ENCODE results near the gene EIF4B.
A peak's percentile ranks its signal among the peaks of the same experiment; 100 is the strongest.
"Not testable (repeated sequence)": the region's sequence is repeated elsewhere in the genome, so short reads cannot be mapped to it uniquely, and the experiment has no call there.

EIF4B gene

GRCh38 chr12:53012928-53013327 lies 6.7 kb downstream of the EIF4B start:
- DNase-seq = no peak
- H3K27ac Mint-ChIP-seq = peak overlapping the region in 1 of 2 donors; percentile 67
- ATAC-seq = no peak
- no peaks in the 10 kb centered on the region for H3K9me3 Mint-ChIP-seq
- no peaks in the 10 kb centered on the region for H3K27me3 Mint-ChIP-seq
- H3K4me1 Mint-ChIP-seq = peaks cover 65% of the 10 kb centered on the region
- H3K4me3 Mint-ChIP-seq = peak overlapping the region in 1 of 2 donors; percentile 6

- no peak for ATAC-seq
- no peak for DNase-seq
- Mint-ChIP-seq H3K9me3 (no peaks in the 10 kb centered on the region), H3K27ac (peak overlapping the region in 1 of 2 donors; percentile 33), H3K4me1 (peaks cover 53% of the 10 kb centered on the region), H3K4me3 (no peak overlapping the region), H3K27me3 (no peaks in the 10 kb centered on the region)
Observed at GRCh38 chr12:53014709-53015108, 8.5 kb downstream of the EIF4B start.

GRCh38 chr12:53025250-53025649 lies 19.0 kb downstream of the EIF4B start:
- Mint-ChIP-seq H3K27me3 (no peaks in the 10 kb centered on the region), H3K27ac (peak overlapping the region in 1 of 2 donors; percentile 16), H3K4me3 (no peak overlapping the region), H3K4me1 (peaks cover 9% of the 10 kb centered on the region), H3K9me3 (no peaks in the 10 kb centered on the region)
- no peak for DNase-seq
- no peak for ATAC-seq

GRCh38 chr12:53027014-53027413 lies 20.8 kb downstream of the EIF4B start:
- not testable (repeated sequence) for H3K4me1 Mint-ChIP-seq, DNase-seq, ATAC-seq, H3K27ac Mint-ChIP-seq, H3K4me3 Mint-ChIP-seq, H3K27me3 Mint-ChIP-seq, H3K9me3 Mint-ChIP-seq

GRCh38 chr12:53031616-53032015 lies 25.4 kb downstream of the EIF4B start:
- H3K27ac Mint-ChIP-seq = no peak overlapping the region
- H3K4me3 Mint-ChIP-seq = no peak overlapping the region
- H3K27me3 Mint-ChIP-seq = no peaks in the 10 kb centered on the region
- ATAC-seq (no peak), DNase-seq (no peak)
- no peaks in the 10 kb centered on the region for H3K9me3 Mint-ChIP-seq
- peaks cover 19% of the 10 kb centered on the region for H3K4me1 Mint-ChIP-seq

GRCh38 chr12:53033832-53034231 lies 27.6 kb downstream of the EIF4B start:
- not testable (repeated sequence) for DNase-seq, H3K27me3 Mint-ChIP-seq, H3K27ac Mint-ChIP-seq, H3K9me3 Mint-ChIP-seq, ATAC-seq, H3K4me3 Mint-ChIP-seq
- H3K4me1 Mint-ChIP-seq = peaks cover 30% of the 10 kb centered on the region

GRCh38 chr12:53034459-53034858 lies 28.2 kb downstream of the EIF4B start:
- no peak for DNase-seq
- peaks cover 34% of the 10 kb centered on the region for H3K4me1 Mint-ChIP-seq
- H3K27ac Mint-ChIP-seq = peak overlapping the region in 1 of 2 donors; percentile 7

GRCh38 chr12:53036802-53037201 lies 30.5 kb downstream of the EIF4B start:
- Mint-ChIP-seq H3K27ac (no peak overlapping the region), H3K9me3 (no peaks in the 10 kb centered on the region), H3K4me3 (no peak overlapping the region), H3K27me3 (no peaks in the 10 kb centered on the region), H3K4me1 (peaks cover 34% of the 10 kb centered on the region)
- ATAC-seq = no peak
- DNase-seq = no peak

More at GRCh38 chr12:53034459-53034858, 28.2 kb downstream of the EIF4B start:
- Mint-ChIP-seq H3K27me3 (no peaks in the 10 kb centered on the region), H3K9me3 (no peaks in the 10 kb centered on the region), H3K4me3 (no peak overlapping the region)
- ATAC-seq = no peak

GRCh38 chr12:53039851-53040250 lies 33.6 kb downstream of the EIF4B start:
- Mint-ChIP-seq H3K27ac (no peak overlapping the region), H3K4me3 (no peak overlapping the region)
- no peak for DNase-seq

GRCh38 chr12:53042607-53043454 lies 36.6 kb downstream of the EIF4B start:
- Mint-ChIP-seq H3K27me3 (peaks cover 26% of the 10 kb centered on the region), H3K4me3 (no peak overlapping the region), H3K4me1 (peaks cover 37% of the 10 kb centered on the region), H3K27ac (no peak overlapping the region), H3K9me3 (no peaks in the 10 kb centered on the region)
- no peak for DNase-seq
- ATAC-seq = no peak

More at GRCh38 chr12:53039851-53040250, 33.6 kb downstream of the EIF4B start:
- H3K4me1 Mint-ChIP-seq = peaks cover 24% of the 10 kb centered on the region
- no peak for ATAC-seq
- peaks cover 9% of the 10 kb centered on the region for H3K27me3 Mint-ChIP-seq
- no peaks in the 10 kb centered on the region for H3K9me3 Mint-ChIP-seq

- peak overlapping the region in 1 of 2 donors; percentile 25 for H3K4me3 Mint-ChIP-seq
- DNase-seq = no peak
Observed at GRCh38 chr12:53044052-53044581, 37.9 kb downstream of the EIF4B start.

GRCh38 chr12:53044896-53045695 lies 38.8 kb downstream of the EIF4B start:
- DNase-seq = no peak
- ATAC-seq = no peak
- H3K4me1 Mint-ChIP-seq = peaks cover 45% of the 10 kb centered on the region
- peak overlapping the region in 1 of 2 donors; percentile 99 for H3K4me3 Mint-ChIP-seq
- no peaks in the 10 kb centered on the region for H3K9me3 Mint-ChIP-seq
- H3K27ac Mint-ChIP-seq = no peak overlapping the region
- peaks cover 26% of the 10 kb centered on the region for H3K27me3 Mint-ChIP-seq

More at GRCh38 chr12:53044052-53044581, 37.9 kb downstream of the EIF4B start:
- ATAC-seq = no peak
- H3K27ac Mint-ChIP-seq = peak overlapping the region in 1 of 2 donors; percentile 71
- H3K27me3 Mint-ChIP-seq = peaks cover 26% of the 10 kb centered on the region
- no peaks in the 10 kb centered on the region for H3K9me3 Mint-ChIP-seq
- peaks cover 37% of the 10 kb centered on the region for H3K4me1 Mint-ChIP-seq

GRCh38 chr12:53045696-53046045 lies 39.4 kb downstream of the EIF4B start:
- Mint-ChIP-seq H3K27ac (peak overlapping the region in 1 of 2 donors; percentile 64), H3K4me1 (peaks cover 51% of the 10 kb centered on the region), H3K9me3 (no peaks in the 10 kb centered on the region), H3K27me3 (peaks cover 26% of the 10 kb centered on the region), H3K4me3 (peak overlapping the region; percentile 96 to 99)
- ATAC-seq (no peak), DNase-seq (no peak)

GRCh38 chr12:53046655-53047220 lies 40.5 kb downstream of the EIF4B start:
- peaks cover 58% of the 10 kb centered on the region for H3K4me1 Mint-ChIP-seq
- ATAC-seq (peak; percentile 65), DNase-seq (peak; percentile 51 to 62)
- peaks cover 26% of the 10 kb centered on the region for H3K27me3 Mint-ChIP-seq
- peak overlapping the region; percentile 96 to 99 for H3K4me3 Mint-ChIP-seq
- no peaks in the 10 kb centered on the region for H3K9me3 Mint-ChIP-seq
- peak overlapping the region; percentile 37 to 95 for H3K27ac Mint-ChIP-seq

GRCh38 chr12:53047221-53048032 lies 41.2 kb downstream of the EIF4B start:
- no peaks in the 10 kb centered on the region for H3K9me3 Mint-ChIP-seq
- H3K27ac Mint-ChIP-seq = no peak overlapping the region
- peak; percentile 78 for ATAC-seq

More at GRCh38 chr12:53047221-53048032, 41.2 kb downstream of the EIF4B start:
- DNase-seq = peak; percentile 69 to 75
- Mint-ChIP-seq H3K27me3 (peaks cover 26% of the 10 kb centered on the region), H3K4me3 (peak overlapping the region; percentile 64 to 75), H3K4me1 (peaks cover 63% of the 10 kb centered on the region)

Data from stimulated activated naive CD8-positive, alpha-beta T cell treated with anti-CD3 and anti-CD28 coated beads, Interleukin-15, amount 100 ng/mL, for 72 hours (primary cell).